Upper lobe of left lung (tissue), 6 donors: Measurements from ENCODE around the gene MYO15A. TPM values are rescaled to one million over a fixed set of nuclear protein-coding genes. Genes with fewer than 3 reads are reported as not detected.

Experiments used
- ATAC-seq, 2 donors: fragments of 200-7000 bp; cut with Tn5 transposase; one replicate each; pipeline ENCODE4 v1.9.1; 2022; ENCODE audit warnings: mild to moderate bottlenecking in 2 of 2, moderate library complexity in 2 of 2; ENCODE audit not compliant: low FRiP score in 2 of 2
- DNase-seq, 2 donors: peaks; one replicate each; pipeline ENCODE4 v3.0.0-alpha.2; 2019 to 2020
- H3K27ac ChIP-seq, 4 donors: fragments of 200-600 bp; sonication (generic); one replicate each; pipeline ENCODE4 v1.5.1; 2016 to 2019
- H3K27me3 ChIP-seq, 4 donors: fragments of 200-600 bp; sonication (generic); one replicate each; pipeline ENCODE4 v1.5.1; 2017 to 2019
- H3K36me3 ChIP-seq, 4 donors: fragments of 200-600 bp; sonication (generic); one replicate each; pipeline ENCODE4 v1.5.1; 2016 to 2019
- H3K4me1 ChIP-seq, 4 donors: fragments of 200-600 bp; sonication (generic); one replicate each; pipeline ENCODE4 v1.5.1; 2018 to 2019
- H3K4me3 ChIP-seq, 4 donors: fragments of 200-600 bp; sonication (generic); one replicate each; pipeline ENCODE4 v1.5.1; 2017 to 2019; ENCODE audit warnings: mild to moderate bottlenecking in 2 of 4, moderate library complexity in 1 of 4
- H3K9me3 ChIP-seq, 4 donors: fragments of 200-600 bp; sonication (generic); one replicate each; pipeline ENCODE4 v1.5.1; 2018 to 2019
- EP300 ChIP-seq, 4 donors: sonication (generic); formaldehyde crosslinking; IDR thresholded peaks; one replicate each; pipeline ENCODE4 v1.5.1; 2017; ENCODE audit warnings: antibody characterized with exemption in 4 of 4, control low read depth in 2 of 4
- POLR2A ChIP-seq, 4 donors: fragments of 450-650 bp; IDR thresholded peaks; one replicate each; pipeline ENCODE4 v1.5.1; 2016 to 2017; ENCODE audit warnings: antibody characterized with exemption in 4 of 4, mild to moderate bottlenecking in 2 of 4
- POLR2AphosphoS5 ChIP-seq, 2 donors: sonication (generic); formaldehyde crosslinking; IDR thresholded peaks; one replicate each; pipeline ENCODE4 v1.5.1; 2017; ENCODE audit warnings: antibody characterized with exemption in 2 of 2
- WGBS, 2 donors: methylation state at CpG; one replicate each; pipeline ENCODE4 v1.1.5; 2017 to 2018; 5-methylcytosine and 5-hydroxymethylcytosine counted together
- total RNA-seq, 6 donors: library from RNA; depleted of rRNA in 4 of 6; stranded (reverse); fragments of >200 nt in 4 of 6; gene quantifications; one replicate each; pipeline versions ENCODE4 v1.1.0 to v1.2.1, GENCODE V29; 2016 to 2021
- TF ChIP-seq, protein P1 (sequence below), 6 experiments: fragments of 450-650 bp in 4 of 6; fragments of 200-600 bp in 2 of 6; sonication (generic) in 2 of 6; IDR thresholded peaks; one replicate each; pipeline ENCODE4 v1.5.1; 2016 to 2019; ENCODE audit warnings: antibody characterized with exemption in 6 of 6
- donor health status: DM: no; HTN: no; CAD: no; lungs with moderate emphysema.
- donor health status: DM: no; HTN: yes; CAD: no; lungs with severe emphysema.

MYO15A gene
- total RNA-seq, 6 donors from 2014 or later = 2.0 to 9.4 (median 3.9) TPM

DNA sequence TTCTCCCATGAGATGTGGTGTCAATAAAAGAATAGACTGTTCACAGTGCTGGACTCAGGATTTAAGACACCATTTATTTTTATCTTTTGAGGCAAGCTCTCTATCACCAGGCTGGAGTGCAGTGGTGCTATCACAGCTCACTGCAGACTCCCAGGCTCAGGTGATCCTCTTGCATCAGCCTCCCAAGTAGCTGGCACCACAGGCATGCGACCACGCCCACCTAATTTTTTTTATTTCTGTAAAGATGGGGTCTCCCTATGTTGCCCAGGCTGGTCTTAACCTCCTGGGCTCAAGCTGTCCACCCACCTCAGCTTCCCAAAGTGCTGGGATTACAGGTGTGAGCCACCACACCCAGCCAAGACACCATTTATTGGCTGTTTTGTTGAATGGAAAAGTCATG, 39.5 kb upstream of the MYO15A start:
- H3K4me1 ChIP-seq = no peaks in the 10 kb centered on the region
- WGBS, 2 donors = 94 to 100% methylated on average over 2 of the region's 2 CpGs
- no peak overlapping the region for H3K27ac ChIP-seq
- no peaks in the 10 kb centered on the region for H3K27me3 ChIP-seq
- DNase-seq = no peak
- H3K9me3 ChIP-seq = no peaks in the 10 kb centered on the region
- H3K4me3 ChIP-seq = no peak overlapping the region
- no peak for ATAC-seq
- TF ChIP-seq, protein P1, sequence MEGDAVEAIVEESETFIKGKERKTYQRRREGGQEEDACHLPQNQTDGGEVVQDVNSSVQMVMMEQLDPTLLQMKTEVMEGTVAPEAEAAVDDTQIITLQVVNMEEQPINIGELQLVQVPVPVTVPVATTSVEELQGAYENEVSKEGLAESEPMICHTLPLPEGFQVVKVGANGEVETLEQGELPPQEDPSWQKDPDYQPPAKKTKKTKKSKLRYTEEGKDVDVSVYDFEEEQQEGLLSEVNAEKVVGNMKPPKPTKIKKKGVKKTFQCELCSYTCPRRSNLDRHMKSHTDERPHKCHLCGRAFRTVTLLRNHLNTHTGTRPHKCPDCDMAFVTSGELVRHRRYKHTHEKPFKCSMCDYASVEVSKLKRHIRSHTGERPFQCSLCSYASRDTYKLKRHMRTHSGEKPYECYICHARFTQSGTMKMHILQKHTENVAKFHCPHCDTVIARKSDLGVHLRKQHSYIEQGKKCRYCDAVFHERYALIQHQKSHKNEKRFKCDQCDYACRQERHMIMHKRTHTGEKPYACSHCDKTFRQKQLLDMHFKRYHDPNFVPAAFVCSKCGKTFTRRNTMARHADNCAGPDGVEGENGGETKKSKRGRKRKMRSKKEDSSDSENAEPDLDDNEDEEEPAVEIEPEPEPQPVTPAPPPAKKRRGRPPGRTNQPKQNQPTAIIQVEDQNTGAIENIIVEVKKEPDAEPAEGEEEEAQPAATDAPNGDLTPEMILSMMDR (IDR thresholded peaks at IDR 0.05) = no peak
- TF ChIP-seq EP300 (IDR thresholded peaks at IDR 0.05) = no peak
- TF ChIP-seq POLR2A (IDR thresholded peaks at IDR 0.05) = no peak
- no peak for TF ChIP-seq POLR2AphosphoS5 (IDR thresholded peaks at IDR 0.05)
- H3K36me3 ChIP-seq = peaks cover 8 to 24% (median 17%) of the 10 kb centered on the region in 4 donors

DNA sequence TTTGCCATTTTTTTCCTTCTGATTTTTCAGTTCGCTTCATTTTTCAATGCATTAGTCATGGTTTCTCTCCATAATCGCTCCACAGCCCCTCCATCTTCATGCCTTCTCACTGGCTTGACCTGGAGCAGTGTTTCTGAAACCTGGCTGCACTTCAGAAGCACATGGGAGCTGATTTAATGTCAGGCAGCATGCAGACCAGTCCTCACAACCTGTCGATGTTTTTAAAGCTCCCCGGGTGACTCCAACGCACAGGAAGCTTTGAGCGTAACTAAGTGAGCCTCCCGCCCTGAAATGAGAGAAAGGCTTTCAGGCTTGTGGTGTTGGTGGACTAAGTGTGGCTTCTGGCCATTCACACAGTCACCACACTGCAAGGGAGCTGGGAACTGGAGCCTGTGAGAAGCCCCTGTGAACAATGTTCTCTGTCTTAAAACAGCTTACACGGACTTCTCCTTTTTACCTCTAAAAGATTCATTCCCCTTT, 37.7 kb upstream of the MYO15A start:
- no peak for TF ChIP-seq POLR2AphosphoS5 (IDR thresholded peaks at IDR 0.05)
- TF ChIP-seq POLR2A (IDR thresholded peaks at IDR 0.05) = no peak
- TF ChIP-seq EP300 (IDR thresholded peaks at IDR 0.05) = no peak
- TF ChIP-seq, protein P1 (IDR thresholded peaks at IDR 0.05) = no peak
- 16 to 18% methylated on average over 8 of the region's 8 CpGs for WGBS, 2 donors
- H3K27me3 ChIP-seq = no peaks in the 10 kb centered on the region
- H3K4me1 ChIP-seq = no peaks in the 10 kb centered on the region
- H3K4me3 ChIP-seq = no peak overlapping the region
- H3K27ac ChIP-seq = no peak overlapping the region
- ATAC-seq (no peak), DNase-seq (no peak)
- no peaks in the 10 kb centered on the region for H3K9me3 ChIP-seq
- H3K36me3 ChIP-seq = peaks cover 0 to 6% (median 4%) of the 10 kb centered on the region in 4 donors

DNA sequence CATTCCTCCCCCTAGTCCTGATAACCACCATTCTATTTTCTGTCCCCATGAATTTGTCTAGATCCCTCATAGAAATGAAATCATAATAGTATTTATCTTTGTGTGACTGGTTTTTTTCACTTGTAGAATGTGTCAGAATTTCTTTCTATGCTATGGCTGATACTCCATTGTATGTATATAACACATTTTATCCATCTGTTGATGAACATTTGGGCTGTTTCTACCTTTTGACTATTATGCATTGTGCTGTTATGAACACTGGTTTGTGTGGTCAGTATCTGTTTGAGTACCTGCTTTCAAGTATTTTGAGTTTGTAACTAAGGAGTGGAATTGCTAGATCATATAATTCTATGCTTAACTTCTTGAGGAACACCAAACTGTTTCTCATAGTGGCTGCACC, 36.8 kb upstream of the MYO15A start:
- H3K27ac ChIP-seq = no peak overlapping the region
- no peaks in the 10 kb centered on the region for H3K9me3 ChIP-seq
- ATAC-seq (no peak), DNase-seq (no peak)
- no peak overlapping the region for H3K4me3 ChIP-seq
- no peaks in the 10 kb centered on the region for H3K27me3 ChIP-seq
- TF ChIP-seq POLR2AphosphoS5 (IDR thresholded peaks at IDR 0.05) (no peak), EP300 (IDR thresholded peaks at IDR 0.05) (no peak)
- H3K4me1 ChIP-seq = no peaks in the 10 kb centered on the region
- H3K36me3 ChIP-seq = no peaks in the 10 kb centered on the region

DNA sequence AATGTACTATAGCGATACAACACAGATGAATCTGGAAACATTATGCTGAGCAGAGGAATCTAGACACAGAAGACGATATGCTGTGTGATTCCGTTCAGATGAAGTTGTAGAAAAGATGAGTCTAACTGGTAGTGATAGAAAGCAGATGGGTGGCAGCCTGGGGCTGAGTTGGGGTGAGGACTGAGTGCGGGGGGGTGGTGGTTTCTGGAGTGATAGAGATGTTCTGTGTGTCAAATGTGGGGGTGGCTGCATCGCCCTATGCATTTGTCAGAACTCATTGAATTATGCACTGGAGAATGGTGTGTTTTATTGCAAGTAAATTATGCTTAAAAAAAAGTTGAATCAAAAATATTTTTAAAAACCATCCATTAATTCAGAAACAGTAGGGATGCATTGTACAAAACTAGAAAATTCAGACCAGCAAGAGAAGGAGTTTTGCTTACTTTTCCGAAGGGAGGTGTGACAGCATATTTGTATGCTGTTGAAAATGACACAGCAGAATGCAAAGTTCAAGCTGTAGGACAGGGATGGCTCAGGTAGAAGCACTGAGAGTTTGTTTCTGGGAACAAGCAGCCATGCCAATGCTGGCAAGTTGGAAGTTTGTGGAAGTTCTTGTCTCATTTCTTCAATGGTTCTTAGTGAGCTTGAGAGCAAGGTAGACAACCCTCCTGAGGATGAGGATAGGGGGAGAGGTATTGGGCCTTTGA, 33.8 kb upstream of the MYO15A start:
- no peak overlapping the region for H3K4me3 ChIP-seq
- no peak for ATAC-seq

DNA sequence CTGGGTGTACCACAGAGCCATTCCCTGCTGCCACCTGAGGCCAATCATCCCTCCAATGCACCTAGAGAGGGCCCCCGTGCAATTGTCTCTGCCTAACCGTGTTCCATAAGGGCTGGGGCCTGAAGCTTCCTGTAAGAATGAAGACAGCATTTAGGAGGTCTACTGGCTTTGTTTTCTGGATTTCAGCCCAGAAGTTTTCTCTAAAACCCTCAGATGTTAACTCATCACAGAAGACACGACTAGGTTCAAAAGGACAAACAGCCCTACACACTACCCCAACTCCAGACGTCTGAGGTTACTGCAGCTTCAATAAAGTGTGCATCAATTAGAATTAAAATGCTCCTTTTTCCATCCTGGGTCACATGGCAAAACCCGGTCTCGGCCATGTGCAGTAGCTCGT, 31.6 kb upstream of the MYO15A start:
- Histone ChIP-seq H3K4me3 (no peak overlapping the region), H3K4me1 (no peaks in the 10 kb centered on the region), H3K27me3 (no peaks in the 10 kb centered on the region), H3K9me3 (no peaks in the 10 kb centered on the region), H3K27ac (no peak overlapping the region), H3K36me3 (no peaks in the 10 kb centered on the region)
- DNase-seq (no peak), ATAC-seq (no peak)
- TF ChIP-seq EP300 (IDR thresholded peaks at IDR 0.05) (no peak), POLR2A (IDR thresholded peaks at IDR 0.05) (no peak), POLR2AphosphoS5 (IDR thresholded peaks at IDR 0.05) (no peak)
- TF ChIP-seq, protein P1 (IDR thresholded peaks at IDR 0.05) = no peak
- 75 to 79% methylated on average over 7 of the region's 7 CpGs for WGBS, 2 donors

More for the DNA sequence above, 33.8 kb upstream of the MYO15A start:
- WGBS, 2 donors = 78 to 89% methylated on average over 6 of the region's 6 CpGs
- H3K9me3 ChIP-seq = no peaks in the 10 kb centered on the region
- H3K4me1 ChIP-seq = no peaks in the 10 kb centered on the region
- no peaks in the 10 kb centered on the region for H3K27me3 ChIP-seq
- no peak for TF ChIP-seq POLR2AphosphoS5 (IDR thresholded peaks at IDR 0.05)
- TF ChIP-seq, protein P1 (IDR thresholded peaks at IDR 0.05) = no peak
- TF ChIP-seq EP300 (IDR thresholded peaks at IDR 0.05) = no peak
- no peak for TF ChIP-seq POLR2A (IDR thresholded peaks at IDR 0.05)
- no peak for DNase-seq
- no peak overlapping the region for H3K27ac ChIP-seq
- no peaks in the 10 kb centered on the region for H3K36me3 ChIP-seq
